ENCODE data around the gene CTSF. TPM values are rescaled to one million over a fixed set of nuclear protein-coding genes. Genes with fewer than 3 reads are reported as not detected.
"Not testable (repeated sequence)": the region's sequence is repeated elsewhere in the genome, so short reads cannot be mapped to it uniquely, and the experiment has no call there.

The CTSF gene
- total and polyA plus RNA-seq, 2 of the 8 experiments (the other 6 are each of a cell fraction or from before 2014, with no cell fraction given): 0.58 to 2.3 TPM

- CTCF ChIA-PET (ENCODE audit: partially characterized antibody): interaction anchor here (2.0 to 6.2 kb wide), 2 partner anchors 10 to 14 kb away, joined by 9 to 46 read pairs; partner anchors contain the start of genes CCDC87, CCS and CTSF
- not testable (repeated sequence) for H3K23me2 ChIP-seq (ENCODE audit: low read depth, low read length)
- peak; percentile 22; the same call in 1 of the 2 replicates for TF ChIP-seq JUND (IDR thresholded peaks at IDR 0.05; ENCODE audit: low read length)
Measured at GRCh38 chr11:66582565-66583147, 14.2 kb upstream of the CTSF start.

More at GRCh38 chr11:66582565-66583147, 14.2 kb upstream of the CTSF start:
- H3K4me1 ChIP-seq (replicated peaks in 1 of 4; ENCODE audit: control insufficient read depth in 3 of 4, insufficient read depth in 4 of 4, low read length in 3 of 4); H3K18ac ChIP-seq (ENCODE audit: extremely low read depth, low read length); H3K4ac ChIP-seq (replicated peaks; ENCODE audit: insufficient read length, low read depth, low read length); H3K36me3 ChIP-seq (ENCODE audit: control insufficient read depth in 2 of 4, insufficient read depth in 4 of 4, low read length in 3 of 4); H2BK15ac ChIP-seq (ENCODE audit: low read length); H4K20me1 ChIP-seq (replicated peaks in 1 of 2; ENCODE audit: control insufficient read depth in 1 of 2, insufficient read depth in 2 of 2, low read length in 2 of 2); H3K9me3 ChIP-seq (ENCODE audit: insufficient read depth in 2 of 2, low read depth in 1 of 2, low read length in 1 of 2); H4K8ac ChIP-seq (ENCODE audit: extremely low read depth, insufficient read depth, low read length); H2BK120ac ChIP-seq (replicated peaks; ENCODE audit: low read depth, low read length); H3K4me2 ChIP-seq (ENCODE audit: insufficient read depth in 1 of 2, low read depth in 2 of 2, low read length in 2 of 2); H2BK12ac ChIP-seq (ENCODE audit: low read depth, low read length); H3K56ac ChIP-seq (replicated peaks; ENCODE audit: insufficient read length, low read depth, low read length); H2AK5ac ChIP-seq (ENCODE audit: low read depth, low read length); H2BK20ac ChIP-seq (ENCODE audit: low read length); H3K27me3 ChIP-seq (replicated peaks in 1 of 4; ENCODE audit: control insufficient read depth in 3 of 4, extremely low read depth in 1 of 4, insufficient read depth in 3 of 4, low read length in 3 of 4); H3K23ac ChIP-seq (ENCODE audit: insufficient read length); H2AFZ ChIP-seq (ENCODE audit: low read length); H2BK5ac ChIP-seq (ENCODE audit: low read depth, low read length); H3K4me3 ChIP-seq (ENCODE audit: extremely low read depth in 1 of 4, insufficient read depth in 2 of 4, low read depth in 3 of 4, low read length in 4 of 4); H4K91ac ChIP-seq (replicated peaks; ENCODE audit: insufficient read length, low read length); H4K5ac ChIP-seq (ENCODE audit: insufficient read length, low read depth, low read length); H3K14ac ChIP-seq (ENCODE audit: insufficient read length); DNase-seq (ENCODE audit: low read depth in 1 of 2, low spot score in 2 of 2); H3K79me2 ChIP-seq (ENCODE audit: control insufficient read depth in 1 of 2, insufficient read depth in 2 of 2, low read length in 2 of 2); H3K79me1 ChIP-seq (ENCODE audit: low read depth, low read length): not testable (repeated sequence)
- POLR2A ChIA-PET (ENCODE audit: partially characterized antibody): interaction anchor here (1.2 to 6.8 kb wide), 8 partner anchors 10 to 91 kb away, joined by 3 to 51 read pairs (median 12); partner anchors contain the start of genes CCDC87, CCS, CTSF and RBM14
- peak; percentile 74 for FAIRE-seq
- WGBS, 2 experiments (ENCODE audit: extremely low coverage in 1 of 2, insufficient coverage in 1 of 2, insufficient read length in 1 of 2, insufficient replicate concordance in 2 of 2, low coverage in 1 of 2, low lambda C conversion rate in 2 of 2, missing lambda C conversion rate in 1 of 2): 37% methylated on average over 3 of the region's 3 CpGs; no CpG with 5 or more reads in 1 of the 2 experiments
- H3K9ac ChIP-seq (replicated peaks in 1 of 4; ENCODE audit: extremely low read depth in 1 of 4, low read depth in 3 of 4, low read length in 3 of 4): peak overlapping the region in 2 of 4 experiments; percentile 75 to 76; a peak in 2 of 7 replicates
- H3K27ac ChIP-seq (ENCODE audit: low read depth, low read length): peak overlapping the region; percentile 93

Measured in H1 (cell line).